HepG2 (cell line): Measurements from ENCODE around the gene CACNA1C. TPM values are rescaled to one million over a fixed set of nuclear protein-coding genes. Genes with fewer than 3 reads are reported as not detected.

ENCODE experiments used
- BRD4 ChIP-seq: sonication (generic); formaldehyde crosslinking; IDR thresholded peaks from 2 replicates; pipeline ENCODE4 v1.4.0; 2020; ENCODE audit warnings: missing genetic modification reagents
- GTF2F1 ChIP-seq: fragments of 150-350 bp; IDR thresholded peaks from 2 replicates; pipeline ENCODE4 v1.6.1; 2014; ENCODE audit warnings: low read length
- HDAC2 ChIP-seq: sonication (generic); formaldehyde crosslinking; IDR thresholded peaks from 2 replicates; pipeline ENCODE4 v1.4.0; 2020; ENCODE audit warnings: missing genetic modification reagents
- KLF9 ChIP-seq: IDR thresholded peaks from 2 replicates; pipeline ENCODE4 v1.6.1; 2016; ENCODE audit warnings: low read depth
- SIX1 ChIP-seq: sonication (generic); formaldehyde crosslinking; IDR thresholded peaks from 2 replicates; pipeline ENCODE4 v1.4.0; 2020; ENCODE audit warnings: missing genetic modification reagents, borderline replicate concordance
- SOX5 ChIP-seq: IDR thresholded peaks from 2 replicates; pipeline ENCODE4 v1.6.1; 2016; ENCODE audit warnings: borderline replicate concordance
- TCF7 ChIP-seq: sonication (generic); IDR thresholded peaks from 2 replicates; pipeline ENCODE4 v1.6.1; 2016; ENCODE audit warnings: antibody characterized with exemption, low read depth
- ZNF674 ChIP-seq: sonication (generic); formaldehyde crosslinking; IDR thresholded peaks from 2 replicates; pipeline ENCODE4 v1.5.0; 2020; ENCODE audit warnings: low read depth, mild to moderate bottlenecking, missing genetic modification reagents
- ZNF720 ChIP-seq: sonication (generic); formaldehyde crosslinking; IDR thresholded peaks from 2 replicates; pipeline ENCODE4 v1.4.0; 2020; ENCODE audit warnings: missing genetic modification reagents
- polyA plus RNA-seq, 8 experiments: library from polyadenylated mRNA; depleted of rRNA in 3 of 8; stranded (reverse) in 7 of 8; unstranded in 1 of 8; fragments of >200 nt; fragmentation: Illumina TruSeq in 4 of 8; extraction: Trizol in 4 of 8; gene quantifications; 2 replicates each; pipeline versions ENCODE4 v1.2.1 to v1.2.3, GENCODE V29; 2011 to 2016; ENCODE audit warnings: low read depth in 4 of 8, missing spikeins in 1 of 8, mixed read lengths in 1 of 8; ENCODE audit not compliant: insufficient read depth in 1 of 8
- total RNA-seq, 5 experiments: library from RNA; depleted of rRNA; stranded (reverse); fragments of >200 nt; fragmentation: Illumina TruSeq; extraction: Trizol; gene quantifications; 2 replicates each; pipeline ENCODE4 v1.2.3, GENCODE V29; 2016; ENCODE audit warnings: low read depth in 1 of 5
- TF ChIP-seq, protein P1 (sequence below): sonication (generic); formaldehyde crosslinking; IDR thresholded peaks from 2 replicates; pipeline ENCODE4 v1.8.0; 2022; ENCODE audit warnings: low read depth, missing genetic modification reagents
- TF ChIP-seq, protein P2 (sequence below), 2 experiments: fragments of 450-650 bp in 1 of 2; sonication (generic) in 1 of 2; formaldehyde crosslinking in 1 of 2; IDR thresholded peaks; 2 replicates each; pipeline versions ENCODE4 v1.6.1 to v1.8.0; 2016 to 2022; ENCODE audit warnings: antibody characterized with exemption in 1 of 2, mild to moderate bottlenecking in 1 of 2, missing genetic modification reagents in 1 of 2
- TF ChIP-seq, protein P3 (sequence below): IDR thresholded peaks from 2 replicates; pipeline ENCODE4 v1.6.1; 2016; ENCODE audit warnings: mild to moderate bottlenecking
- TF ChIP-seq, protein P4 (sequence below): sonication (generic); formaldehyde crosslinking; IDR thresholded peaks from 2 replicates; pipeline ENCODE4 v1.4.0; 2020; ENCODE audit warnings: low read depth, missing genetic modification reagents

The CACNA1C gene
- total and polyA plus RNA-seq, 2 of the 13 experiments (the other 11 are each of a cell fraction or from before 2014, with no cell fraction given): not detected

DNA sequence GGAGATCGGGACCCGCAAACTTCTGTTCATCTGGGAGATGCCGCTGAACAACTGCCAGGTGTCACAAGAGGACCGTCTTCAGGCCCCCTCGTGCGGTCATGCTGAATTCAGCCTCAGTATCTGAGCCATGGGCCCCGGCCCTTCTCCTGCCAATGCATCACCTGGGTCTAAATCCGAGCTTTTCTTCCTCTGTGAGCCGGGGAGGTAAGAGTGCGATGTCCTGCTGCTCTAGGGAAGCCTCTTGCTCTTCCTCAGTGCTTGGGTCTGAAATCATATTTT lies 586.2 kb downstream of the CACNA1C start (continued):
- TF ChIP-seq, protein P1, sequence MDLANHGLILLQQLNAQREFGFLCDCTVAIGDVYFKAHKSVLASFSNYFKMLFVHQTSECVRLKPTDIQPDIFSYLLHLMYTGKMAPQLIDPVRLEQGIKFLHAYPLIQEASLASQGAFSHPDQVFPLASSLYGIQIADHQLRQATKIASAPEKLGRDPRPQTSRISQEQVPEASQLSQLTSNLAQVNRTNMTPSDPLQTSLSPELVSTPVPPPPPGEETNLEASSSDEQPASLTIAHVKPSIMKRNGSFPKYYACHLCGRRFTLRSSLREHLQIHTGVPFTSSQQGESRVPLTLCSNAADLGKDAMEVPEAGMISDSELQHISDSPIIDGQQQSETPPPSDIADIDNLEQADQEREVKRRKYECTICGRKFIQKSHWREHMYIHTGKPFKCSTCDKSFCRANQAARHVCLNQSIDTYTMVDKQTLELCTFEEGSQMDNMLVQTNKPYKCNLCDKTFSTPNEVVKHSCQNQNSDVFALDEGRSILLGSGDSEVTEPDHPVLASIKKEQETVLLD (CRISPR knock-in tag): no peak
- TF ChIP-seq HDAC2 (CRISPR knock-in tag) (no peak), TCF7 (no peak), SOX5 (no peak), KLF9 (no peak), SIX1 (CRISPR knock-in tag) (no peak), ZNF720 (CRISPR knock-in tag) (no peak), ZNF674 (CRISPR knock-in tag) (no peak), GTF2F1 (no peak), BRD4 (CRISPR knock-in tag) (no peak)
- TF ChIP-seq, protein P2, sequence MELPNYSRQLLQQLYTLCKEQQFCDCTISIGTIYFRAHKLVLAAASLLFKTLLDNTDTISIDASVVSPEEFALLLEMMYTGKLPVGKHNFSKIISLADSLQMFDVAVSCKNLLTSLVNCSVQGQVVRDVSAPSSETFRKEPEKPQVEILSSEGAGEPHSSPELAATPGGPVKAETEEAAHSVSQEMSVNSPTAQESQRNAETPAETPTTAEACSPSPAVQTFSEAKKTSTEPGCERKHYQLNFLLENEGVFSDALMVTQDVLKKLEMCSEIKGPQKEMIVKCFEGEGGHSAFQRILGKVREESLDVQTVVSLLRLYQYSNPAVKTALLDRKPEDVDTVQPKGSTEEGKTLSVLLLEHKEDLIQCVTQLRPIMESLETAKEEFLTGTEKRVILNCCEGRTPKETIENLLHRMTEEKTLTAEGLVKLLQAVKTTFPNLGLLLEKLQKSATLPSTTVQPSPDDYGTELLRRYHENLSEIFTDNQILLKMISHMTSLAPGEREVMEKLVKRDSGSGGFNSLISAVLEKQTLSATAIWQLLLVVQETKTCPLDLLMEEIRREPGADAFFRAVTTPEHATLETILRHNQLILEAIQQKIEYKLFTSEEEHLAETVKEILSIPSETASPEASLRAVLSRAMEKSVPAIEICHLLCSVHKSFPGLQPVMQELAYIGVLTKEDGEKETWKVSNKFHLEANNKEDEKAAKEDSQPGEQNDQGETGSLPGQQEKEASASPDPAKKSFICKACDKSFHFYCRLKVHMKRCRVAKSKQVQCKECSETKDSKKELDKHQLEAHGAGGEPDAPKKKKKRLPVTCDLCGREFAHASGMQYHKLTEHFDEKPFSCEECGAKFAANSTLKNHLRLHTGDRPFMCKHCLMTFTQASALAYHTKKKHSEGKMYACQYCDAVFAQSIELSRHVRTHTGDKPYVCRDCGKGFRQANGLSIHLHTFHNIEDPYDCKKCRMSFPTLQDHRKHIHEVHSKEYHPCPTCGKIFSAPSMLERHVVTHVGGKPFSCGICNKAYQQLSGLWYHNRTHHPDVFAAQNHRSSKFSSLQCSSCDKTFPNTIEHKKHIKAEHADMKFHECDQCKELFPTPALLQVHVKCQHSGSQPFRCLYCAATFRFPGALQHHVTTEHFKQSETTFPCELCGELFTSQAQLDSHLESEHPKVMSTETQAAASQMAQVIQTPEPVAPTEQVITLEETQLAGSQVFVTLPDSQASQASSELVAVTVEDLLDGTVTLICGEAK (IDR thresholded peaks at IDR 0.05): no peak
- TF ChIP-seq, protein P2 (CRISPR knock-in tag; IDR thresholded peaks at IDR 0.05): no peak
- TF ChIP-seq, protein P3, sequence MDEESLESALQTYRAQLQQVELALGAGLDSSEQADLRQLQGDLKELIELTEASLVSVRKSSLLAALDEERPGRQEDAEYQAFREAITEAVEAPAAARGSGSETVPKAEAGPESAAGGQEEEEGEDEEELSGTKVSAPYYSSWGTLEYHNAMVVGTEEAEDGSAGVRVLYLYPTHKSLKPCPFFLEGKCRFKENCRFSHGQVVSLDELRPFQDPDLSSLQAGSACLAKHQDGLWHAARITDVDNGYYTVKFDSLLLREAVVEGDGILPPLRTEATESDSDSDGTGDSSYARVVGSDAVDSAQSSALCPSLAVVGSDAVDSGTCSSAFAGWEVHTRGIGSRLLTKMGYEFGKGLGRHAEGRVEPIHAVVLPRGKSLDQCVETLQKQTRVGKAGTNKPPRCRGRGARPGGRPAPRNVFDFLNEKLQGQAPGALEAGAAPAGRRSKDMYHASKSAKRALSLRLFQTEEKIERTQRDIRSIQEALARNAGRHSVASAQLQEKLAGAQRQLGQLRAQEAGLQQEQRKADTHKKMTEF: no peak
- TF ChIP-seq, protein P4, sequence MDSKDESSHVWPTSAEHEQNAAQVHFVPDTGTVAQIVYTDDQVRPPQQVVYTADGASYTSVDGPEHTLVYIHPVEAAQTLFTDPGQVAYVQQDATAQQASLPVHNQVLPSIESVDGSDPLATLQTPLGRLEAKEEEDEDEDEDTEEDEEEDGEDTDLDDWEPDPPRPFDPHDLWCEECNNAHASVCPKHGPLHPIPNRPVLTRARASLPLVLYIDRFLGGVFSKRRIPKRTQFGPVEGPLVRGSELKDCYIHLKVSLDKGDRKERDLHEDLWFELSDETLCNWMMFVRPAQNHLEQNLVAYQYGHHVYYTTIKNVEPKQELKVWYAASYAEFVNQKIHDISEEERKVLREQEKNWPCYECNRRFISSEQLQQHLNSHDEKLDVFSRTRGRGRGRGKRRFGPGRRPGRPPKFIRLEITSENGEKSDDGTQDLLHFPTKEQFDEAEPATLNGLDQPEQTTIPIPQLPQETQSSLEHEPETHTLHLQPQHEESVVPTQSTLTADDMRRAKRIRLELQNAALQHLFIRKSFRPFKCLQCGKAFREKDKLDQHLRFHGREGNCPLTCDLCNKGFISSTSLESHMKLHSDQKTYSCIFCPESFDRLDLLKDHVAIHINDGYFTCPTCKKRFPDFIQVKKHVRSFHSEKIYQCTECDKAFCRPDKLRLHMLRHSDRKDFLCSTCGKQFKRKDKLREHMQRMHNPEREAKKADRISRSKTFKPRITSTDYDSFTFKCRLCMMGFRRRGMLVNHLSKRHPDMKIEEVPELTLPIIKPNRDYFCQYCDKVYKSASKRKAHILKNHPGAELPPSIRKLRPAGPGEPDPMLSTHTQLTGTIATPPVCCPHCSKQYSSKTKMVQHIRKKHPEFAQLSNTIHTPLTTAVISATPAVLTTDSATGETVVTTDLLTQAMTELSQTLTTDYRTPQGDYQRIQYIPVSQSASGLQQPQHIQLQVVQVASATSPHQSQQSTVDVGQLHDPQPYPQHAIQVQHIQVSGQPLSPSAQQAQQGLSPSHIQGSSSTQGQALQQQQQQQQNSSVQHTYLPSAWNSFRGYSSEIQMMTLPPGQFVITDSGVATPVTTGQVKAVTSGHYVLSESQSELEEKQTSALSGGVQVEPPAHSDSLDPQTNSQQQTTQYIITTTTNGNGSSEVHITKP: no peak
